Transverse colon (tissue), 4 donors: ENCODE data around the gene ADAMTS4. TPM values are rescaled to one million over a fixed set of nuclear protein-coding genes. Genes with fewer than 3 reads are reported as not detected.

Experiments used
- DNase-seq: peaks from one replicate; pipeline ENCODE4 v3.0.0-alpha.2; 2019
- H3K27ac ChIP-seq, 4 donors: fragments of 200-600 bp; sonication (generic); 2 replicates each; pipeline ENCODE4 v1.5.1; 2016 to 2018; ENCODE audit warnings: inconsistent platforms in 4 of 4
- H3K27me3 ChIP-seq: fragments of 200-600 bp; sonication (generic); 2 replicates; pipeline ENCODE4 v1.5.1; 2017; ENCODE audit warnings: inconsistent platforms
- H3K36me3 ChIP-seq, 4 donors: fragments of 200-600 bp; sonication (generic); 2 replicates each; pipeline ENCODE4 v1.5.1; 2017 to 2019; ENCODE audit warnings: inconsistent platforms in 4 of 4
- H3K4me1 ChIP-seq, 4 donors: fragments of 200-600 bp; sonication (generic); 2 replicates each; pipeline ENCODE4 v1.5.1; 2017 to 2020; ENCODE audit warnings: inconsistent platforms in 4 of 4
- H3K4me3 ChIP-seq, 4 donors: fragments of 200-600 bp; sonication (generic); 1 replicate in 1 of 4; 2 replicates in 3 of 4; pipeline versions ENCODE4 v1.5.1 to v1.6.1; 2017 to 2019; ENCODE audit warnings: inconsistent platforms in 4 of 4
- H3K9me3 ChIP-seq, 2 donors: fragments of 200-600 bp; sonication (generic); 2 replicates each; pipeline ENCODE4 v1.5.1; 2017 to 2019; ENCODE audit warnings: inconsistent platforms in 2 of 2
- CTCF ChIP-seq, 5 experiments: fragments of 200-600 bp in 3 of 5; fragments of 450-650 bp in 2 of 5; sonication (generic) in 3 of 5; IDR thresholded peaks; 1 replicate in 2 of 5; 2 replicates in 3 of 5; pipeline ENCODE4 v1.5.1; 2016 to 2017; ENCODE audit warnings: antibody characterized with exemption in 5 of 5, inconsistent platforms in 3 of 5, mild to moderate bottlenecking in 2 of 5, moderate library complexity in 1 of 5
- WGBS, 2 donors: methylation state at CpG; one replicate each; pipeline ENCODE4 v1.1.5; 2018; ENCODE audit warnings: low coverage in 1 of 2; 5-methylcytosine and 5-hydroxymethylcytosine counted together
- in situ Hi-C, 4 donors: fragments of 200-750 bp; cut with MboI; loops; one replicate each; pipeline versions ENCODE4 v1.15.0 to v1.15.1; 2017; ENCODE audit warnings: low sequenced_read_pairs in 3 of 4, low pct_ligation_motif_present in 1 of 4, low pct_unique_long_range_greater_than_20kb in 1 of 4
- intact Hi-C: fragments of 100-400 bp; cut with DNase I; formaldehyde crosslinking; loops from one replicate; pipeline ENCODE4 v1.15.1; 2023; ENCODE audit warnings: low total_unique reads
- small RNA-seq, 4 donors: library from RNA; depleted of rRNA; stranded (forward); fragments of <200 nt; gene quantifications; one replicate each; pipeline ENCODE3, GENCODE V24; 2016
- total RNA-seq, 4 donors: library from RNA; depleted of rRNA; stranded (reverse); fragments of >200 nt; gene quantifications; one replicate each; pipeline ENCODE4 v1.1.0, GENCODE V29; 2016

ADAMTS4 gene
- total RNA-seq, 4 donors from 2014 or later: 1.2 to 34.8 (median 7.2) TPM

DNA sequence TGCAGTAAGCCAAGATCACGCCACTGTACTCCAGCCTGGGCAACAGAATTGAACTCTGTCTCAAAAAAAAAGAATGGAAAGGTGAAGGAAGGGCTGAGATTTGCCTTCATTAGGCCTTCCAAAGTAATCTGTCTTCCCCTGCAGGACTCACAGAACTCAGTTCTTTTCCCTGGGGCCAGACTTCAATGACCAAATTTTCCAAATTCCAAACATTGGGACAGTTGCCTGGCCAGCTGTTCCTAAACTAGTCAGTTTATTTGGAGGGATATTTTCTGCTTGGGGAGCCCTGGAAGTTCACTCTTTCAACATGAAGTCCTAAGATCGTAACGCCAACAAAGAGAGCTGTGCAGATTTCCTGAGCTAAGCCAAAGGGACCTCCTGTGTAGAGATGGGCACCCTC, 61.0 kb downstream of the ADAMTS4 start:
- no peaks in the 10 kb centered on the region for H3K9me3 ChIP-seq
- peaks cover 11 to 18% (median 16%) of the 10 kb centered on the region in 4 donors for H3K4me1 ChIP-seq
- no peak for TF ChIP-seq CTCF (IDR thresholded peaks at IDR 0.05)
- H3K27me3 ChIP-seq: no peaks in the 10 kb centered on the region
- in situ Hi-C loops (no loop called here), intact Hi-C loops (no loop called here)
- no peak for DNase-seq
- H3K27ac ChIP-seq: no peak overlapping the region
- 76 to 81% methylated on average over 3 of the region's 3 CpGs for WGBS, 2 donors
- no peak overlapping the region for H3K4me3 ChIP-seq
- no peaks in the 10 kb centered on the region for H3K36me3 ChIP-seq

Small RNAs within 50 kb of the gene (small RNA-seq; reads per million reads assigned to genes)
- gene RF01225: 0 reads per million in 4 donors

Other genes with a start within 250 kb of the ADAMTS4 start
- not detected for gene ITLN2, start 244.2 kb downstream of the ADAMTS4 start, total RNA-seq
- 100 to 1,000 TPM in 2 of 4 donors, 10 to 100 TPM in 2; 91.7 to 126 (median 105) TPM for gene F11R, start 177.9 kb downstream of the ADAMTS4 start, total RNA-seq
- 100 to 1,000 TPM; 104 to 224 (median 191) TPM for gene TSTD1, start 160.1 kb downstream of the ADAMTS4 start, total RNA-seq
- 10 to 100 TPM; 34.4 to 78.2 (median 64.9) TPM for gene USF1, start 153.1 kb downstream of the ADAMTS4 start, total RNA-seq
- gene ARHGAP30, start 129.2 kb downstream of the ADAMTS4 start, total RNA-seq: 10 to 100 TPM in 1 of 4 donors, 1 to 10 TPM in 2, under 1 TPM in 1; 0.60 to 11.0 (median 4.4) TPM
- gene NECTIN4, start 109.5 kb downstream of the ADAMTS4 start, total RNA-seq: 1 to 10 TPM in 1 of 4 donors, under 1 TPM in 2, not detected in 1; 0.37 to 4.0 (median 0.82) TPM
- gene KLHDC9, start 100.7 kb downstream of the ADAMTS4 start, total RNA-seq: 10 to 100 TPM in 1 of 4 donors, 1 to 10 TPM in 1, under 1 TPM in 1, not detected in 1; 0.80 to 16.9 (median 8.7) TPM
- 10 to 100 TPM; 28.9 to 70.5 (median 45.9) TPM for gene PFDN2, start 81.0 kb downstream of the ADAMTS4 start, total RNA-seq
- gene NIT1, start 80.9 kb downstream of the ADAMTS4 start, total RNA-seq: 10 to 100 TPM; 45.6 to 83.0 (median 75.4) TPM
- gene DEDD, start 66.4 kb downstream of the ADAMTS4 start, total RNA-seq: 10 to 100 TPM; 30.3 to 73.7 (median 38.6) TPM
- gene UFC1, start 45.1 kb downstream of the ADAMTS4 start, total RNA-seq: 10 to 100 TPM; 30.1 to 96.4 (median 51.5) TPM
- gene USP21, start 39.6 kb downstream of the ADAMTS4 start, total RNA-seq: 10 to 100 TPM; 19.5 to 75.9 (median 35.3) TPM
- 10 to 100 TPM in 2 of 4 donors, 1 to 10 TPM in 2; 2.8 to 19.2 (median 11.8) TPM for gene PPOX, start 32.6 kb downstream of the ADAMTS4 start, total RNA-seq
- 10 to 100 TPM in 3 of 4 donors, 1 to 10 TPM in 1; 3.0 to 71.4 (median 26.6) TPM for gene B4GALT3, start 21.5 kb downstream of the ADAMTS4 start, total RNA-seq
- gene NDUFS2, start 3.3 kb upstream of the ADAMTS4 start, total RNA-seq: 100 to 1,000 TPM in 3 of 4 donors, 10 to 100 TPM in 1; 82.6 to 209 (median 144) TPM
- 100 to 1,000 TPM in 1 of 4 donors, 10 to 100 TPM in 3; 20.9 to 194 (median 49.2) TPM for gene FCER1G, start 16.2 kb upstream of the ADAMTS4 start, total RNA-seq
- not detected for gene APOA2, start 24.6 kb upstream of the ADAMTS4 start, total RNA-seq
- gene TOMM40L, start 27.0 kb upstream of the ADAMTS4 start, total RNA-seq: 10 to 100 TPM in 2 of 4 donors, 1 to 10 TPM in 2; 5.8 to 21.4 (median 12.6) TPM
- gene NR1I3, start 39.1 kb upstream of the ADAMTS4 start, total RNA-seq: not detected
- gene PCP4L1, start 59.7 kb upstream of the ADAMTS4 start, total RNA-seq: 1 to 10 TPM in 2 of 4 donors, not detected in 2; 1.8 to 2.1 TPM
- gene MPZ, start 110.9 kb upstream of the ADAMTS4 start, total RNA-seq: 1 to 10 TPM; 1.4 to 3.0 (median 1.6) TPM
- gene SDHC, start 115.3 kb upstream of the ADAMTS4 start, total RNA-seq: 100 to 1,000 TPM in 1 of 4 donors, 10 to 100 TPM in 3; 32.1 to 223 (median 52.5) TPM
- gene CFAP126, start 168.8 kb upstream of the ADAMTS4 start, total RNA-seq: not detected